ENCODE measurements around the gene RBFOX2. TPM values are rescaled to one million over a fixed set of nuclear protein-coding genes. Genes with fewer than 3 reads are reported as not detected.

The RBFOX2 gene
- total RNA-seq, 1 experiment from 2014 or later, result 81.1 TPM

GRCh38 chr22:35930933-35931332, 97.7 kb downstream of the RBFOX2 start:
- intact Hi-C loops (cut with micrococcal nuclease; ENCODE audit: unreplicated experiment) (loop anchor here (10.0 kb wide), 2 partner anchors 134 to 194 kb away; no protein-coding TSS in a partner anchor), in situ Hi-C loops (cut with HindIII; ENCODE audit: low pct_unique_long_range_greater_than_20kb, low sequenced_read_pairs) (no loop called here)
- peak; percentile 91 for ATAC-seq
- H3K36me3 ChIP-seq (ENCODE audit: control insufficient read depth, insufficient read depth, low read length), result no peaks in the 10 kb centered on the region; the same call in 1 of the 2 replicates
- peak; percentile 35 for DNase-seq (ENCODE audit: low read depth, low spot score)
- no peaks in the 10 kb centered on the region for H3K4me1 ChIP-seq (ENCODE audit: control insufficient read depth, insufficient read depth, low read length)
- H3K27ac ChIP-seq (ENCODE audit: low read length), result no peak overlapping the region
- TF ChIP-seq CTCF (IDR thresholded peaks at IDR 0.05) (peak; percentile 66), POLR2AphosphoS5 (IDR thresholded peaks at IDR 0.05; ENCODE audit: low read depth, low read length) (no peak), SIN3A (IDR thresholded peaks at IDR 0.05; ENCODE audit: borderline replicate concordance, insufficient read depth, low read depth, low read length) (no peak), TCF7L2 (IDR thresholded peaks at IDR 0.05; ENCODE audit: low read depth, low read length) (no peak), REST (IDR thresholded peaks at IDR 0.05; ENCODE audit: insufficient read depth in 1 of 2, low read depth in 2 of 2, low read length in 1 of 2) (no peak)
- H3K27me3 ChIP-seq (ENCODE audit: control insufficient read depth, insufficient read depth, low read length), result no peaks in the 10 kb centered on the region
- ChIA-PET CTCF (interaction anchor here (0.7 kb wide), 1 partner anchor 156 kb away, joined by 6 read pairs; no protein-coding TSS in a partner anchor), POLR2A (no interaction called here)
- no peak overlapping the region for H3K4me3 ChIP-seq (ENCODE audit: low read depth in 2 of 2, low read length in 2 of 2)
- no peaks in the 10 kb centered on the region for H3K9me3 ChIP-seq (ENCODE audit: control insufficient read depth, insufficient read depth, low read depth, low read length)
- BruUV-seq (replicated peaks), result no TSS peak

- TF ChIP-seq POLR2AphosphoS5 (IDR thresholded peaks at IDR 0.05; ENCODE audit: low read depth, low read length), result no peak
- no peak for TF ChIP-seq CTCF (IDR thresholded peaks at IDR 0.05)
- Histone ChIP-seq H3K4me3 (ENCODE audit: low read depth in 2 of 2, low read length in 2 of 2) (no peak overlapping the region), H3K27ac (ENCODE audit: low read length) (no peak overlapping the region), H3K36me3 (ENCODE audit: control insufficient read depth, insufficient read depth, low read length) (no peaks in the 10 kb centered on the region), H3K9me3 (ENCODE audit: control insufficient read depth, insufficient read depth, low read depth, low read length) (no peaks in the 10 kb centered on the region), H3K4me1 (ENCODE audit: control insufficient read depth, insufficient read depth, low read length) (no peaks in the 10 kb centered on the region), H3K27me3 (ENCODE audit: control insufficient read depth, insufficient read depth, low read length) (no peaks in the 10 kb centered on the region)
- no TSS peak for BruUV-seq (replicated peaks)
- CTCF ChIA-PET, result no interaction called here
- ATAC-seq, result no peak
- intact Hi-C loops (cut with micrococcal nuclease; ENCODE audit: unreplicated experiment), result no loop called here
- POLR2A ChIA-PET, result no interaction called here
- DNase-seq (ENCODE audit: low read depth, low spot score), result no peak
- in situ Hi-C loops (cut with HindIII; ENCODE audit: low pct_unique_long_range_greater_than_20kb, low sequenced_read_pairs), result no loop called here
Observed at GRCh38 chr22:35928285-35928798, 100.3 kb downstream of the RBFOX2 start.

Measured in Panc1 (cell line).